COR-L47 (cell line): ENCODE measurements around the gene KRTAP10-11.
"Not testable (repeated sequence)": the region's sequence is repeated elsewhere in the genome, so short reads cannot be mapped to it uniquely, and the experiment has no call there.

ENCODE experiments used
- DNase-seq: peaks from one replicate; lab custom pipeline; 2025; lab: John Stamatoyannopoulos, UW

The KRTAP10-11 gene

GRCh38 chr21:44664691-44665090 is 18.5 kb downstream of the KRTAP10-11 start:
- no peak for DNase-seq

- peak; percentile 92 for DNase-seq
These were observed 20.4 kb downstream of the KRTAP10-11 start, which contains the start of gene KRTAP12-2 for GRCh38 chr21:44666401-44667320. Gene KRTAP12-2, minus strand, starts transcription at chr21:44666927. Its CDS starts 41 bp downstream, at chr21:44666886.

GRCh38 chr21:44667612-44668011 is 21.4 kb downstream of the KRTAP10-11 start:
- no peak for DNase-seq

- no peak for DNase-seq
These were observed 24.6 kb downstream of the KRTAP10-11 start for GRCh38 chr21:44670642-44671432.

GRCh38 chr21:44671911-44672310 is 25.7 kb downstream of the KRTAP10-11 start:
- DNase-seq: no peak

- no peak for DNase-seq
These were observed 31.7 kb downstream of the KRTAP10-11 start for GRCh38 chr21:44677881-44678280.

GRCh38 chr21:44681152-44681551 is 34.9 kb downstream of the KRTAP10-11 start:
- DNase-seq: no peak

- DNase-seq: peak; percentile 97
These were observed 35.8 kb downstream of the KRTAP10-11 start, which contains the start of gene KRTAP12-1 for GRCh38 chr21:44681861-44682579. Gene KRTAP12-1, minus strand, starts transcription at chr21:44682163. Its CDS starts 40 bp downstream, at chr21:44682123.

GRCh38 chr21:44682580-44683151 is 36.5 kb downstream of the KRTAP10-11 start:
- no peak for DNase-seq

GRCh38 chr21:44684077-44684476 is 37.9 kb downstream of the KRTAP10-11 start:
- DNase-seq: no peak

- DNase-seq: no peak
These were observed 38.3 kb downstream of the KRTAP10-11 start for GRCh38 chr21:44684483-44684882.

- not testable (repeated sequence) for DNase-seq
These were observed 38.8 kb downstream of the KRTAP10-11 start for GRCh38 chr21:44685050-44685449.

GRCh38 chr21:44686000-44686781 is 40.0 kb downstream of the KRTAP10-11 start:
- no peak for DNase-seq

- DNase-seq: no peak
These were observed 40.8 kb downstream of the KRTAP10-11 start for GRCh38 chr21:44686843-44687561.

GRCh38 chr21:44687671-44688070 is 41.5 kb downstream of the KRTAP10-11 start:
- DNase-seq: no peak

GRCh38 chr21:44689740-44690139 is 43.5 kb downstream of the KRTAP10-11 start:
- not testable (repeated sequence) for DNase-seq

GRCh38 chr21:44691686-44692085 is 45.5 kb downstream of the KRTAP10-11 start:
- no peak for DNase-seq

GRCh38 chr21:44692798-44693512 is 46.7 kb downstream of the KRTAP10-11 start:
- DNase-seq: no peak

- no peak for DNase-seq
These were observed 48.6 kb downstream of the KRTAP10-11 start for GRCh38 chr21:44694776-44695175.
